ENCODE results near the gene TTC4.

- no peak for TF ChIP-seq GATA2 (IDR thresholded peaks at IDR 0.05; ENCODE audit: low read depth, low read length)
- TF ChIP-seq GATA3 (IDR thresholded peaks at IDR 0.05; ENCODE audit: low read depth, low read length) = no peak
Measured at GRCh38 chr1:54724771-54725170, 9.1 kb downstream of the TTC4 start.
